ENCODE data around the gene RASD2. TPM values are rescaled to one million over a fixed set of nuclear protein-coding genes. Genes with fewer than 3 reads are reported as not detected.
A peak's percentile ranks its signal among the peaks of the same experiment; 100 is the strongest.

RASD2 gene
- total RNA-seq, 4 donors from 2014 or later, result 4.7 to 45.9 (median 16.0) TPM

DNA sequence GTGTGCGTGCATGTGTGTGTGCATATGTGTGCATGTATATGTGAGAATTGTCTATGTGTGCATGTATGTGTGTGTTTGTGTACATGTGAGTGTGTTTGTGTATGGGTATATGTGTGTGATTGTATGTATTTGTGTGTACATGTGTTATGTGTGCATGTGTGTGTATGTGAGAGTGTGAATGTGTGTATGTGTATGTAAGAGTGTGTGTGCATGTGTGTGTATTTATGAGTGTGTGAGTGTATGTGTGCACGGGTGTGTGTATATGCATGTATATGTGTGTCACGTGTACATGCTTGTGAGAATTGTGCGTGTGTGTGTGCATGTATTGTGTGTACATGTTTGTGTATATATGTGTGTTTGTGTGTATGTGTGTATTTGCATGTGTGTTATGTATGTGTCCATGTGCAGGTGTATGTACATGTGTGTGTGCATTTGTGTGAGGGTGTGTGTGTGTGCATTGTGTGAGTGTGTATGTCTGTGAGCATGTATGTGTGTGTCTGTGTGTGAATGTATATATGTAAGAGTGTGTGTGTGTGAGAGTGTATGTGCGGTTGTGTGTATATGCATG lies 60.5 kb downstream of the RASD2 start:
- Histone ChIP-seq H3K36me3 (no peaks in the 10 kb centered on the region), H3K9me3 (no peaks in the 10 kb centered on the region), H3K27ac (no peak overlapping the region), H3K27me3 (no peaks in the 10 kb centered on the region), H3K4me1 (peaks cover 0 to 13% (median 0%) of the 10 kb centered on the region in 3 donors), H3K4me3 (no peak overlapping the region)
- ATAC-seq, result no peak
- 94 to 97% methylated on average over 5 of the region's 5 CpGs for WGBS, 2 donors (ENCODE audit: low coverage in 1 of 2)
- TF ChIP-seq, protein P1, sequence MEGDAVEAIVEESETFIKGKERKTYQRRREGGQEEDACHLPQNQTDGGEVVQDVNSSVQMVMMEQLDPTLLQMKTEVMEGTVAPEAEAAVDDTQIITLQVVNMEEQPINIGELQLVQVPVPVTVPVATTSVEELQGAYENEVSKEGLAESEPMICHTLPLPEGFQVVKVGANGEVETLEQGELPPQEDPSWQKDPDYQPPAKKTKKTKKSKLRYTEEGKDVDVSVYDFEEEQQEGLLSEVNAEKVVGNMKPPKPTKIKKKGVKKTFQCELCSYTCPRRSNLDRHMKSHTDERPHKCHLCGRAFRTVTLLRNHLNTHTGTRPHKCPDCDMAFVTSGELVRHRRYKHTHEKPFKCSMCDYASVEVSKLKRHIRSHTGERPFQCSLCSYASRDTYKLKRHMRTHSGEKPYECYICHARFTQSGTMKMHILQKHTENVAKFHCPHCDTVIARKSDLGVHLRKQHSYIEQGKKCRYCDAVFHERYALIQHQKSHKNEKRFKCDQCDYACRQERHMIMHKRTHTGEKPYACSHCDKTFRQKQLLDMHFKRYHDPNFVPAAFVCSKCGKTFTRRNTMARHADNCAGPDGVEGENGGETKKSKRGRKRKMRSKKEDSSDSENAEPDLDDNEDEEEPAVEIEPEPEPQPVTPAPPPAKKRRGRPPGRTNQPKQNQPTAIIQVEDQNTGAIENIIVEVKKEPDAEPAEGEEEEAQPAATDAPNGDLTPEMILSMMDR (IDR thresholded peaks at IDR 0.05), result no peak
- no peak for TF ChIP-seq EP300 (IDR thresholded peaks at IDR 0.05)

DNA sequence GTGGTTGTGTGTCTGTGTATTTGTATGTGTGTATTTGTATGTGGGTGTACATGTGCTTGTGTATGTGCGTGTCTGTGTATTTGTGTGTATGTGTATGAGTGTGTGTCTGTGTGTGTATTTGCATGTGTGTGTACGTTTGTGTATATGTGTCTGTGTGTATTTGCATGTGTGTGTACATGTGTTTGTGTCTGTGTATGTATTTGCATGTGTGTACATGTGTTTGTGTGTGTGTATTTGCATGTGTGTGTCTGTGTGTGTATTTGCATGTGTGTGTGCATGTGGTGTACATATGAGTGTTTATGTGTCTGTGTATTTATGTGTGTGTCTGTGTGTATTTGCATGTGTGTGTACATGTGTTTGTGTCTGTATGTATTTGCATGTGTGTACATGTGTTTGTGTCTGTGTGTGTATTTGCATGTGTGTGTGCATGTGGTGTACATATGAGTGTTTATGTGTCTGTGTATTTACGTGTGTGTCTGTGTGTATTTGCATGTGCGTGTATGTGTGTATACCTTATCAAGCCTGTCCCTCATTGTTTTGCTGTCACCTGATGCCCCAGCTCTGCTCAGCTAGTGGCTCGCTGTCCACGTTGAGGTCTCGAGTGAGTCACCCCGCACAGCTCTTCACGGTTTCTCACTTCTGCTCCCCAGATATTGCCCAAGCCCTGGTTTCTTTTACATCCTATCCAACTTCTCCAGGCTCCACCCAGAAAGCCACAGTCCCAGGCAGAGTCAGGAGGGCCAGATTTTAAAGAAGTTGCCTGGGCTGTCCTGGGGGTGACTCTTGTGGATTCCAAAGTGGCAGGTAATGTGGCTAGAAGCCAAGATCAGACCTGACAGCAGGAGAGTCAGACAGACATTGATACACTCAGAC lies 61.3 kb downstream of the RASD2 start:
- ATAC-seq, result peak; percentile 62
- no peak for TF ChIP-seq EP300 (IDR thresholded peaks at IDR 0.05)
- no peak for TF ChIP-seq POLR2A (IDR thresholded peaks at IDR 0.05)
- no peak for TF ChIP-seq POLR2AphosphoS5 (IDR thresholded peaks at IDR 0.05)
- TF ChIP-seq, protein P1 (IDR thresholded peaks at IDR 0.05), result no peak
- no peak overlapping the region for H3K27ac ChIP-seq
- no peaks in the 10 kb centered on the region for H3K27me3 ChIP-seq
- peaks cover 0 to 22% (median 0%) of the 10 kb centered on the region in 3 donors for H3K4me1 ChIP-seq
- H3K4me3 ChIP-seq, result no peak overlapping the region
- 75 to 83% methylated on average over 8 to 9 of the region's 9 CpGs for WGBS, 2 donors (ENCODE audit: low coverage in 1 of 2)
- no peaks in the 10 kb centered on the region for H3K9me3 ChIP-seq
- no peaks in the 10 kb centered on the region for H3K36me3 ChIP-seq

Other genes starting within 250 kb of the RASD2 start
- 10 to 100 TPM; 22.3 to 40.3 (median 34.1) TPM for gene TOM1, start 240.9 kb upstream of the RASD2 start, total RNA-seq
- 100 to 1,000 TPM in 1 of 4 donors, 10 to 100 TPM in 2, 1 to 10 TPM in 1; 3.0 to 317 (median 12.7) TPM for gene HMOX1, start 159.7 kb upstream of the RASD2 start, total RNA-seq
- 10 to 100 TPM; 14.5 to 19.2 (median 15.3) TPM for gene MCM5, start 140.7 kb upstream of the RASD2 start, total RNA-seq
- 10 to 100 TPM in 1 of 4 donors, 1 to 10 TPM in 2, not detected in 1; 1.0 to 12.9 (median 2.5) TPM for gene MB, start 76.5 kb downstream of the RASD2 start, total RNA-seq
- 10 to 100 TPM; 10.4 to 13.3 (median 10.9) TPM for gene APOL6, start 107.6 kb downstream of the RASD2 start, total RNA-seq
- gene APOL5, start 177.0 kb downstream of the RASD2 start, total RNA-seq, result not detected